PC-3 (cell line): ENCODE data around the gene LCK. TPM values are rescaled to one million over a fixed set of nuclear protein-coding genes. Genes with fewer than 3 reads are reported as not detected.

Experiments used
- ATAC-seq: fragments of 200-7000 bp; cut with Tn5 transposase; 2 replicates; pipeline ENCODE4 v1.9.1; 2020; ENCODE audit warnings: mild to moderate bottlenecking, moderate library complexity
- BruUV-seq: library from RNA; stranded (reverse); fragments of 400-500 nt; replicated peaks from 2 replicates; lab custom pipeline; 2021; lab: Mats Ljungman, UMichigan
- CTCF ChIA-PET: fragments of 300-600 bp; sonication (Branson Sonifier 250); formaldehyde crosslinking; loops from one replicate; lab custom pipeline; 2022; ENCODE audit warnings: antibody characterized with exemption; lab: Charles Lee
- POLR2A ChIA-PET: fragments of 300-600 bp; sonication (Branson Sonifier 250); formaldehyde crosslinking; loops from one replicate; lab custom pipeline; 2022; ENCODE audit warnings: antibody characterized with exemption; ENCODE audit not compliant: unreplicated experiment; lab: Charles Lee
- DNase-seq: peaks from one replicate; pipeline ENCODE4 v3.0.0-alpha.2; 2015
- H2AFZ ChIP-seq: fragments of 300-600 bp; sonication (generic); 2 replicates; pipeline ENCODE4 v1.6.0; 2016; ENCODE audit warnings: antibody characterized with exemption, low read length
- H3F3A ChIP-seq: fragments of 300-600 bp; sonication (generic); one replicate; pipeline ENCODE4 v1.6.0; 2017; ENCODE audit warnings: antibody characterized with exemption, low read length, control low read depth, mild to moderate bottlenecking; ENCODE audit not compliant: unreplicated experiment
- H3K27ac ChIP-seq: fragments of 300-600 bp; sonication (generic); 2 replicates; pipeline ENCODE4 v1.5.1; 2016; ENCODE audit warnings: mild to moderate bottlenecking, low read length
- H3K27me3 ChIP-seq: fragments of 300-600 bp; sonication (generic); 2 replicates; pipeline ENCODE4 v1.6.1; 2016; ENCODE audit warnings: low read length, mixed read lengths
- H3K36me3 ChIP-seq: fragments of 300-600 bp; sonication (generic); 2 replicates; pipeline ENCODE4 v1.6.1; 2016; ENCODE audit warnings: low read depth, mixed run types, low read length, mixed read lengths
- H3K4me1 ChIP-seq: fragments of 300-600 bp; sonication (generic); 2 replicates; pipeline ENCODE4 v1.5.1; 2016; ENCODE audit warnings: low read length; ENCODE audit not compliant: insufficient read depth
- H3K4me2 ChIP-seq: fragments of 300-600 bp; sonication (generic); 2 replicates; pipeline ENCODE4 v1.6.0; 2016; ENCODE audit warnings: low read length
- H3K4me3 ChIP-seq: fragments of 300-600 bp; sonication (generic); 2 replicates; pipeline ENCODE4 v1.5.1; 2016; ENCODE audit warnings: mild to moderate bottlenecking, low read length, mixed read lengths
- H3K79me2 ChIP-seq: fragments of 300-600 bp; sonication (generic); 2 replicates; pipeline ENCODE4 v1.6.1; 2017; ENCODE audit warnings: low read length, mixed read lengths
- H3K9ac ChIP-seq: fragments of 300-600 bp; sonication (generic); 2 replicates; pipeline ENCODE4 v1.6.0; 2016; ENCODE audit warnings: mild to moderate bottlenecking, low read length
- H3K9me2 ChIP-seq: fragments of 300-600 bp; sonication (generic); replicated peaks from 2 replicates; pipeline ENCODE4 v1.6.1; 2016; ENCODE audit warnings: mixed run types, low read length, mixed read lengths
- H3K9me3 ChIP-seq: fragments of 300-600 bp; sonication (generic); 2 replicates; pipeline ENCODE4 v1.6.1; 2016; ENCODE audit warnings: low read length, mixed read lengths
- H4K20me1 ChIP-seq: fragments of 300-600 bp; sonication (generic); 2 replicates; pipeline ENCODE4 v1.6.1; 2016; ENCODE audit warnings: low read length, mixed read lengths
- EZH2 ChIP-seq: fragments of 300-600 bp; sonication (generic); IDR thresholded peaks from one replicate; pipeline ENCODE4 v1.6.1; 2017; ENCODE audit warnings: antibody characterized with exemption, mild to moderate bottlenecking, low read length; ENCODE audit not compliant: unreplicated experiment
- EZH2phosphoT487 ChIP-seq: fragments of 300-600 bp; sonication (generic); IDR thresholded peaks from 2 replicates; pipeline ENCODE4 v1.6.1; 2018; ENCODE audit warnings: mild to moderate bottlenecking, antibody characterized with exemption, low read length, borderline replicate concordance
- intact Hi-C: fragments of 100-400 bp; cut with micrococcal nuclease; formaldehyde crosslinking; loops from 2 replicates; pipeline ENCODE4 v1.9.0; 2023
- total RNA-seq: library from RNA; depleted of rRNA; stranded (reverse); fragments of >200 nt; gene quantifications from 2 replicates; pipeline ENCODE4 v1.2.3, GENCODE V29; 2014
- TF ChIP-seq, protein P1 (sequence below): fragments of 300-600 bp; sonication (generic); conservative IDR thresholded peaks from 2 replicates; pipeline ENCODE4 v1.5.1; 2017; ENCODE audit warnings: antibody characterized with exemption, low read depth, mild to moderate bottlenecking, low read length

The LCK gene
- total RNA-seq, 1 experiment from 2014 or later, result 4.3 TPM

- peaks cover 36% of the 10 kb centered on the region for H3K36me3 ChIP-seq
- no peak overlapping the region for H3K9ac ChIP-seq
- ChIA-PET POLR2A (interaction anchor here (0.6 kb wide), 1 partner anchor 618 kb away, joined by 3 read pairs; no protein-coding TSS in a partner anchor), CTCF (interaction anchor here (0.5 to 0.8 kb wide), 2 partner anchors 12 to 39 kb away, joined by 3 to 5 read pairs; no protein-coding TSS in a partner anchor)
- H3K27me3 ChIP-seq, result no peaks in the 10 kb centered on the region
- no peaks in the 10 kb centered on the region for H3K9me3 ChIP-seq
- ATAC-seq, result no peak
- H2AFZ ChIP-seq, result no peak overlapping the region
- TSS peak; percentile 47 for BruUV-seq
- H4K20me1 ChIP-seq, result peaks cover 27% of the 10 kb centered on the region
- H3F3A ChIP-seq, result peaks cover 3% of the 10 kb centered on the region
- peaks cover 23% of the 10 kb centered on the region for H3K79me2 ChIP-seq
- no peak for DNase-seq
- TF ChIP-seq EZH2 (no peak), EZH2phosphoT487 (no peak)
- TF ChIP-seq, protein P1, sequence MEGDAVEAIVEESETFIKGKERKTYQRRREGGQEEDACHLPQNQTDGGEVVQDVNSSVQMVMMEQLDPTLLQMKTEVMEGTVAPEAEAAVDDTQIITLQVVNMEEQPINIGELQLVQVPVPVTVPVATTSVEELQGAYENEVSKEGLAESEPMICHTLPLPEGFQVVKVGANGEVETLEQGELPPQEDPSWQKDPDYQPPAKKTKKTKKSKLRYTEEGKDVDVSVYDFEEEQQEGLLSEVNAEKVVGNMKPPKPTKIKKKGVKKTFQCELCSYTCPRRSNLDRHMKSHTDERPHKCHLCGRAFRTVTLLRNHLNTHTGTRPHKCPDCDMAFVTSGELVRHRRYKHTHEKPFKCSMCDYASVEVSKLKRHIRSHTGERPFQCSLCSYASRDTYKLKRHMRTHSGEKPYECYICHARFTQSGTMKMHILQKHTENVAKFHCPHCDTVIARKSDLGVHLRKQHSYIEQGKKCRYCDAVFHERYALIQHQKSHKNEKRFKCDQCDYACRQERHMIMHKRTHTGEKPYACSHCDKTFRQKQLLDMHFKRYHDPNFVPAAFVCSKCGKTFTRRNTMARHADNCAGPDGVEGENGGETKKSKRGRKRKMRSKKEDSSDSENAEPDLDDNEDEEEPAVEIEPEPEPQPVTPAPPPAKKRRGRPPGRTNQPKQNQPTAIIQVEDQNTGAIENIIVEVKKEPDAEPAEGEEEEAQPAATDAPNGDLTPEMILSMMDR, result no peak
- H3K9me2 ChIP-seq, result no peaks in the 10 kb centered on the region
- peak overlapping the region; percentile 98 for H3K4me2 ChIP-seq
- H3K4me1 ChIP-seq, result peaks cover 52% of the 10 kb centered on the region
- peak overlapping the region; percentile 86; the same call in 1 of the 2 replicates for H3K4me3 ChIP-seq
- no peak overlapping the region for H3K27ac ChIP-seq
- intact Hi-C loops, result loop anchor here (5.0 kb wide), 1 partner anchor 91 kb away; no protein-coding TSS in a partner anchor
Measured at GRCh38 chr1:32333251-32333963, 82.3 kb downstream of the LCK start.

DNA sequence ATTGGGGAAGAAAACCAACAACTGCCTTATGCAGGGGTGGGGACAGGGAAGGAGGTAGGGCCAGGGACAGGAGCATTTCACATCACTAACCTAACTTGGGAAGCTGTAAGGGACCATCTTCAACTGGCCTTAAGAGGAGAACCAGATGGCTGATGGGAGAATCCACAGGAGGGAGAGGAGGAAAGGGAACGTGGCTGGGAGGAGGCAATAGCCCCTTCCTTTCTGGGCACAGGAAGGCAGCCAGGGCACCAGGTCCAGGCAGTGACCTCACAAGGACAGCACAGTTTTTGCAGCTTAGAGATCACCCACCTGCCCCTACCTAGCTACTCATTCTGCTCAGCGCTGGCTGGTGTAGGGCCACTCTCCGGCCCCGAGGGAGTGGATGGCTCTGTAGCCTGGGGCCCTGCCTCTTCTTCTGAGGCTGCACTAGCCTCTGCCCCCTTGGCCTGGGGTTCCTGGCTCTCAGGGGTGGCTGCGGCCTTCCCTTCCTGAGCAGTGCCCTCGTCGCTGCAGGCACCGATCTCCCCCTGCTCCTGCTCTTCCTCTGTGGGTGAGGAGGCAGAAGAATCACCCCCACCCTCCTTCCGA, 83.3 kb downstream of the LCK start:
- Histone ChIP-seq H3K79me2 (peaks cover 23% of the 10 kb centered on the region), H3K27ac (no peak overlapping the region), H3K4me2 (peak overlapping the region; percentile 98), H3K9me3 (no peaks in the 10 kb centered on the region), H3K9me2 (no peaks in the 10 kb centered on the region), H3K27me3 (no peaks in the 10 kb centered on the region), H3K36me3 (peaks cover 27% of the 10 kb centered on the region), H3F3A (peaks cover 3% of the 10 kb centered on the region), H3K9ac (peak overlapping the region; percentile 72), H3K4me1 (peaks cover 62% of the 10 kb centered on the region), H4K20me1 (peaks cover 27% of the 10 kb centered on the region), H3K4me3 (peak overlapping the region; percentile 86), H2AFZ (no peak overlapping the region)
- ATAC-seq (0 out of 2 replicates have a peak, but pooled peaks have one; percentile 3), DNase-seq (no peak)
- CTCF ChIA-PET, result interaction anchor here (0.8 kb wide), 1 partner anchor 13 kb away, joined by 5 read pairs; no protein-coding TSS in a partner anchor
- BruUV-seq, result no TSS peak
- POLR2A ChIA-PET, result no interaction called here
- TF ChIP-seq EZH2phosphoT487, result no peak
- TF ChIP-seq EZH2, result no peak
- TF ChIP-seq, protein P1, result no peak
- intact Hi-C loops, result loop anchor here (5.0 kb wide), 1 partner anchor 92 kb away; no protein-coding TSS in a partner anchor
